Dedifferentiated amniotic fluid mesenchymal stem cell (primary cell): ENCODE data around the gene KLC3.
"Not testable (repeated sequence)": the region's sequence is repeated elsewhere in the genome, so short reads cannot be mapped to it uniquely, and the experiment has no call there.

ENCODE experiments used
- DNase-seq: peaks from one replicate; pipeline ENCODE4 v3.0.0-alpha.2; 2016; ENCODE audit errors: extremely low spot score

The KLC3 gene

GRCh38 chr19:45320997-45321775 is 19.4 kb upstream of the KLC3 start:
- DNase-seq: no peak

GRCh38 chr19:45321848-45322247 is 18.7 kb upstream of the KLC3 start:
- no peak for DNase-seq

- no peak for DNase-seq
Observed at GRCh38 chr19:45322311-45322710, 18.2 kb upstream of the KLC3 start.

- no peak for DNase-seq
Observed at GRCh38 chr19:45322744-45323281, 17.7 kb upstream of the KLC3 start, which contains the start of gene CKM. CKM (minus strand) TSS chr19:45322875; CDS start chr19:45319713, 3,162 bp downstream.

GRCh38 chr19:45323671-45324081 is 16.9 kb upstream of the KLC3 start:
- no peak for DNase-seq

GRCh38 chr19:45324349-45324907 is 16.1 kb upstream of the KLC3 start:
- no peak for DNase-seq

GRCh38 chr19:45327404-45328143 is 13.0 kb upstream of the KLC3 start:
- no peak for DNase-seq

- no peak for DNase-seq
Observed at GRCh38 chr19:45331411-45331810, 9.1 kb upstream of the KLC3 start.

- DNase-seq: no peak
Observed at GRCh38 chr19:45333609-45334303, 6.8 kb upstream of the KLC3 start.

- DNase-seq: not testable (repeated sequence)
Observed at GRCh38 chr19:45334881-45335280, 5.7 kb upstream of the KLC3 start.

GRCh38 chr19:45336696-45337251 is 3.8 kb upstream of the KLC3 start:
- DNase-seq: no peak

- no peak for DNase-seq
Observed at GRCh38 chr19:45339629-45340028, 921 bp upstream of the KLC3 start.

- DNase-seq: no peak
Observed at GRCh38 chr19:45340899-45341453, 426 bp downstream of the KLC3 start.

GRCh38 chr19:45342911-45343310 is 2.4 kb downstream of the KLC3 start:
- no peak for DNase-seq

GRCh38 chr19:45344621-45345505 is 4.3 kb downstream of the KLC3 start:
- DNase-seq: no peak

- no peak for DNase-seq
Observed at GRCh38 chr19:45345506-45345860, 4.9 kb downstream of the KLC3 start.

GRCh38 chr19:45346449-45346848 is 5.9 kb downstream of the KLC3 start:
- no peak for DNase-seq

GRCh38 chr19:45347570-45348366 is 7.2 kb downstream of the KLC3 start:
- DNase-seq: no peak

GRCh38 chr19:45348367-45349125 is 8.0 kb downstream of the KLC3 start:
- DNase-seq: no peak
